Neural cell (in vitro differentiated cells): ENCODE measurements around the gene LCN2. TPM values are rescaled to one million over a fixed set of nuclear protein-coding genes. Genes with fewer than 3 reads are reported as not detected.

ENCODE experiments used
- H2AFZ ChIP-seq: fragments of 200-600, 300-800 bp; sonication (generic), shearing (Covaris generic); 2 replicates; pipeline ENCODE4 v1.6.0; 2014; ENCODE audit warnings: low read depth, mild to moderate bottlenecking, antibody characterized with exemption, low read length, moderate library complexity
- H3F3A ChIP-seq: fragments of 200-600 bp; shearing (Covaris generic); 2 replicates; pipeline ENCODE4 v1.6.1; 2016; ENCODE audit warnings: mild to moderate bottlenecking, moderate library complexity, mixed read lengths, antibody characterized with exemption, low read length; ENCODE audit not compliant: insufficient read depth, poor library complexity, severe bottlenecking
- H3K27ac ChIP-seq: fragments of 200-600, 300-800 bp; sonication (generic), shearing (Covaris generic); 2 replicates; pipeline ENCODE4 v1.5.1; 2014; ENCODE audit warnings: mild to moderate bottlenecking, low read length, moderate library complexity
- H3K27me3 ChIP-seq: fragments of 300-800, 200-600 bp; sonication (generic), shearing (Covaris generic); 2 replicates; pipeline ENCODE4 v1.6.0; 2014; ENCODE audit warnings: mild to moderate bottlenecking, low read depth, low read length, moderate library complexity; ENCODE audit not compliant: insufficient read depth
- H3K36me3 ChIP-seq: fragments of 300-800, 200-600 bp; sonication (generic), shearing (Covaris generic); 2 replicates; pipeline ENCODE4 v1.5.1; 2014; ENCODE audit warnings: mild to moderate bottlenecking, antibody characterized with exemption, low read length, moderate library complexity; ENCODE audit not compliant: insufficient read depth
- H3K4me2 ChIP-seq: fragments of 300-800, 200-600 bp; sonication (generic), shearing (Covaris generic); 2 replicates; pipeline ENCODE4 v1.6.0; 2014; ENCODE audit warnings: mild to moderate bottlenecking, low read length
- H3K4me3 ChIP-seq: fragments of 300-800, 200-600 bp; sonication (generic), shearing (Covaris generic); 2 replicates; pipeline ENCODE4 v1.5.1; 2014; ENCODE audit warnings: mild to moderate bottlenecking, low read length, moderate library complexity
- H3K79me2 ChIP-seq: fragments of 200-600 bp; shearing (Covaris generic); replicated peaks from 2 replicates; pipeline ENCODE4 v1.6.0; 2014; ENCODE audit warnings: mild to moderate bottlenecking, low read length, moderate library complexity; ENCODE audit not compliant: insufficient read depth
- H3K9ac ChIP-seq: fragments of 300-800, 200-600 bp; sonication (generic), shearing (Covaris generic); 2 replicates; pipeline ENCODE4 v1.6.1; 2016; ENCODE audit warnings: mild to moderate bottlenecking, low read length, mixed read lengths
- H3K9me2 ChIP-seq: fragments of 200-600 bp; shearing (Covaris generic); 2 replicates; pipeline ENCODE4 v1.6.1; 2016; ENCODE audit warnings: mild to moderate bottlenecking, low read length, mixed read lengths; ENCODE audit not compliant: insufficient read depth
- H3K9me3 ChIP-seq: fragments of 200-600, 300-800 bp; sonication (generic), shearing (Covaris generic); 2 replicates; pipeline ENCODE4 v1.6.1; 2016; ENCODE audit warnings: mild to moderate bottlenecking, mixed run types, low read length, moderate library complexity, mixed read lengths
- H4K20me1 ChIP-seq: fragments of 200-600 bp; shearing (Covaris generic); 2 replicates; pipeline ENCODE4 v1.6.1; 2016; ENCODE audit warnings: mild to moderate bottlenecking, mixed run types; ENCODE audit not compliant: insufficient read depth
- CTCF ChIP-seq: fragments of 450-650 bp; IDR thresholded peaks from 2 replicates; pipeline ENCODE4 v1.5.1; 2014; ENCODE audit warnings: antibody characterized with exemption, mild to moderate bottlenecking, moderate library complexity; ENCODE audit not compliant: poor library complexity, severe bottlenecking
- EP300 ChIP-seq: fragments of 450-650 bp; conservative IDR thresholded peaks from 2 replicates; pipeline ENCODE4 v1.6.1; 2014; ENCODE audit warnings: antibody characterized with exemption, mild to moderate bottlenecking, moderate library complexity; ENCODE audit not compliant: poor library complexity, severe bottlenecking
- EZH2 ChIP-seq: fragments of 200-600, 300-800 bp; shearing (Covaris generic), sonication (generic); IDR thresholded peaks from 2 replicates; pipeline ENCODE4 v1.6.1; 2014; ENCODE audit warnings: antibody characterized with exemption, low read length, borderline replicate concordance, mild to moderate bottlenecking; ENCODE audit not compliant: insufficient read depth, poor library complexity, severe bottlenecking
- MXI1 ChIP-seq: fragments of 450-650 bp; conservative IDR thresholded peaks from 2 replicates; pipeline ENCODE4 v1.6.1; 2014; ENCODE audit warnings: antibody characterized with exemption, mild to moderate bottlenecking; ENCODE audit not compliant: poor library complexity, severe bottlenecking
- POLR2AphosphoS5 ChIP-seq: IDR thresholded peaks from 2 replicates; pipeline ENCODE4 v1.6.1; 2012
- RAD21 ChIP-seq: fragments of 450-650 bp; conservative IDR thresholded peaks from 2 replicates; pipeline ENCODE4 v1.6.1; 2014; ENCODE audit warnings: antibody characterized with exemption, mild to moderate bottlenecking, moderate library complexity
- REST ChIP-seq: IDR thresholded peaks from 2 replicates; pipeline ENCODE4 v1.6.1; 2012; ENCODE audit warnings: borderline replicate concordance
- SMC3 ChIP-seq: fragments of 450-650 bp; conservative IDR thresholded peaks from 2 replicates; pipeline ENCODE4 v1.6.1; 2014; ENCODE audit warnings: antibody characterized with exemption, mild to moderate bottlenecking, moderate library complexity; ENCODE audit not compliant: poor library complexity
- TAF1 ChIP-seq: IDR thresholded peaks from 2 replicates; pipeline ENCODE4 v1.6.1; 2012; ENCODE audit warnings: low read depth
- polyA plus RNA-seq: library from polyadenylated mRNA; depleted of rRNA; stranded (reverse); fragments of >200 nt; gene quantifications from 2 replicates; pipeline ENCODE4 v1.2.3, GENCODE V29; 2014

Gene LCN2
- polyA plus RNA-seq, 1 donor from 2014 or later, result not detected

- Histone ChIP-seq H3K9me3 (no peaks in the 10 kb centered on the region), H3K27ac (no peak overlapping the region), H3K36me3 (no peaks in the 10 kb centered on the region), H3K4me2 (no peak overlapping the region), H3K27me3 (no peaks in the 10 kb centered on the region), H3F3A (no peaks in the 10 kb centered on the region), H3K9me2 (no peaks in the 10 kb centered on the region), H3K4me3 (no peak overlapping the region), H2AFZ (no peak overlapping the region), H4K20me1 (no peaks in the 10 kb centered on the region), H3K79me2 (no peaks in the 10 kb centered on the region), H3K9ac (no peak overlapping the region)
- TF ChIP-seq RAD21 (no peak), REST (no peak), EP300 (no peak), CTCF (no peak), EZH2 (no peak), MXI1 (no peak), SMC3 (no peak), POLR2AphosphoS5 (no peak), TAF1 (no peak)
Measured at GRCh38 chr9:128153060-128153946, 4.0 kb downstream of the LCN2 start.

- H3K9me3 ChIP-seq, result no peaks in the 10 kb centered on the region
- H3K79me2 ChIP-seq, result no peaks in the 10 kb centered on the region
- H3K4me3 ChIP-seq, result no peak overlapping the region
- H2AFZ ChIP-seq, result no peak overlapping the region
- TF ChIP-seq CTCF, result no peak
- TF ChIP-seq EZH2, result no peak
- TF ChIP-seq TAF1, result no peak
- TF ChIP-seq POLR2AphosphoS5, result no peak
- no peak for TF ChIP-seq REST
- no peak for TF ChIP-seq SMC3
- H3K9me2 ChIP-seq, result no peaks in the 10 kb centered on the region
- no peaks in the 10 kb centered on the region for H3K36me3 ChIP-seq
- no peaks in the 10 kb centered on the region for H3K27me3 ChIP-seq
- H4K20me1 ChIP-seq, result no peaks in the 10 kb centered on the region
- H3K4me2 ChIP-seq, result no peak overlapping the region
- no peak overlapping the region for H3K9ac ChIP-seq
- H3K27ac ChIP-seq, result no peak overlapping the region
- H3F3A ChIP-seq, result no peaks in the 10 kb centered on the region
Measured at GRCh38 chr9:128153947-128154695, 4.9 kb downstream of the LCN2 start.
